Prostate gland (tissue), 2 donors: ENCODE measurements around the gene TGM2.

Experiments used
- POLR2AphosphoS5 ChIP-seq: sonication (generic); formaldehyde crosslinking; IDR thresholded peaks from one replicate; pipeline ENCODE4 v1.6.1; 2017; ENCODE audit warnings: antibody characterized with exemption
- TF ChIP-seq, protein P1 (sequence below), 4 experiments: fragments of 200-600 bp in 2 of 4; fragments of 450-650 bp in 2 of 4; sonication (generic) in 2 of 4; IDR thresholded peaks; 1 replicate in 3 of 4; 2 replicates in 1 of 4; pipeline ENCODE4 v1.5.1; 2016 to 2019; ENCODE audit warnings: antibody characterized with exemption in 4 of 4, mild to moderate bottlenecking in 2 of 4, moderate library complexity in 2 of 4

DNA sequence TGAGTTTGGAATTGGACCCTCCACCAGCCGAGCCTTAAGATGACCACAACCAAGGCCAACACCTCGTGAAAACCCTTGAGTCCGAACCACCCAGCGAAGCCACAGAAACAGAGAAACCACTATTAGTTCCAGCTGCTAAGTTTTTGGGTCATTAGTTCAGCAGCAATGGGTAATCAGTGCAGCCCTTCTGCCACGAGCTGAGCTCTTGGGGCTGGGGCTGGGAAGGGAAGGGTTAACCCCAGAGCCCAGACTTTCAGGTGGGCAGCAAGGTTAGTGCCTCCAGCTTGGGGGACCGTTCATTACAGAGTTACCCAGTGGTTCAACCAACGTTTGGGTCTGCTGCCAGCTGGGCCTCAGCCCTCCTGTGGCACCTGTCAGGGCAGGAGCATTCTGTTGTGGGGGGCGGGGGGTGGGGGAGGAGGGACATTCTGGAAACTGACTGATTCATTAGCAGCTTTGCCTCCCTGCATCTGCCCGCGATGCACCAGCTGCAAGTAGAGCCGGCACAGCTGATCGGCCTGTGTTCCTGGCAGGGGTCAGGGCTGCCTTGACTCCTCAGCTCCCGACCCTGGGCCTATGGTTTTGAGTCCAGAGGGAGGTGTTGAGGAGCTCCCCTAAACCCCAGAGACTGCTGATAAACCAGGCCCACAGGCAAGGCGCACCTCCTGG lies 52.7 kb downstream of the TGM2 start:
- no peak for TF ChIP-seq POLR2AphosphoS5
- TF ChIP-seq, protein P1, sequence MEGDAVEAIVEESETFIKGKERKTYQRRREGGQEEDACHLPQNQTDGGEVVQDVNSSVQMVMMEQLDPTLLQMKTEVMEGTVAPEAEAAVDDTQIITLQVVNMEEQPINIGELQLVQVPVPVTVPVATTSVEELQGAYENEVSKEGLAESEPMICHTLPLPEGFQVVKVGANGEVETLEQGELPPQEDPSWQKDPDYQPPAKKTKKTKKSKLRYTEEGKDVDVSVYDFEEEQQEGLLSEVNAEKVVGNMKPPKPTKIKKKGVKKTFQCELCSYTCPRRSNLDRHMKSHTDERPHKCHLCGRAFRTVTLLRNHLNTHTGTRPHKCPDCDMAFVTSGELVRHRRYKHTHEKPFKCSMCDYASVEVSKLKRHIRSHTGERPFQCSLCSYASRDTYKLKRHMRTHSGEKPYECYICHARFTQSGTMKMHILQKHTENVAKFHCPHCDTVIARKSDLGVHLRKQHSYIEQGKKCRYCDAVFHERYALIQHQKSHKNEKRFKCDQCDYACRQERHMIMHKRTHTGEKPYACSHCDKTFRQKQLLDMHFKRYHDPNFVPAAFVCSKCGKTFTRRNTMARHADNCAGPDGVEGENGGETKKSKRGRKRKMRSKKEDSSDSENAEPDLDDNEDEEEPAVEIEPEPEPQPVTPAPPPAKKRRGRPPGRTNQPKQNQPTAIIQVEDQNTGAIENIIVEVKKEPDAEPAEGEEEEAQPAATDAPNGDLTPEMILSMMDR (IDR thresholded peaks at IDR 0.05): no peak
